GM10266 (cell line): ENCODE results near the gene KRT14.
"Not testable (repeated sequence)": the region's sequence is repeated elsewhere in the genome, so short reads cannot be mapped to it uniquely, and the experiment has no call there.

Experiments used
- DNase-seq: peaks from one replicate; pipeline ENCODE4 v3.0.0; 2012; ENCODE audit errors: extremely low spot score
- CTCF ChIP-seq: IDR thresholded peaks from 2 replicates; pipeline ENCODE4 v1.5.1; 2012; ENCODE audit warnings: mild to moderate bottlenecking, low read depth; ENCODE audit not compliant: control insufficient read depth, insufficient read depth; ENCODE audit errors: missing control alignments

The KRT14 gene

GRCh38 chr17:41619036-41619926 lies 32.6 kb upstream of the KRT14 start:
- no peak for TF ChIP-seq CTCF
- DNase-seq, result no peak

GRCh38 chr17:41618341-41619035 lies 31.8 kb upstream of the KRT14 start:
- TF ChIP-seq CTCF, result no peak
- no peak for DNase-seq

- no peak for DNase-seq
- TF ChIP-seq CTCF, result no peak
These were observed 31.0 kb upstream of the KRT14 start for GRCh38 chr17:41617698-41618097.

GRCh38 chr17:41617136-41617535 lies 30.4 kb upstream of the KRT14 start:
- TF ChIP-seq CTCF, result no peak
- no peak for DNase-seq

- DNase-seq, result not testable (repeated sequence)
These were observed 29.8 kb upstream of the KRT14 start for GRCh38 chr17:41616486-41616885.

GRCh38 chr17:41615454-41615853 lies 28.8 kb upstream of the KRT14 start:
- no peak for DNase-seq
- no peak for TF ChIP-seq CTCF

- DNase-seq, result not testable (repeated sequence)
These were observed 28.1 kb upstream of the KRT14 start for GRCh38 chr17:41614767-41615166.

GRCh38 chr17:41614098-41614497 lies 27.4 kb upstream of the KRT14 start:
- DNase-seq, result no peak
- no peak for TF ChIP-seq CTCF
